Measurements from ENCODE around the gene HPCAL1.

Gene HPCAL1

GRCh38 chr2:10392951-10393639 is 90.4 kb downstream of the HPCAL1 start:
- no peak for DNase-seq

DNA sequence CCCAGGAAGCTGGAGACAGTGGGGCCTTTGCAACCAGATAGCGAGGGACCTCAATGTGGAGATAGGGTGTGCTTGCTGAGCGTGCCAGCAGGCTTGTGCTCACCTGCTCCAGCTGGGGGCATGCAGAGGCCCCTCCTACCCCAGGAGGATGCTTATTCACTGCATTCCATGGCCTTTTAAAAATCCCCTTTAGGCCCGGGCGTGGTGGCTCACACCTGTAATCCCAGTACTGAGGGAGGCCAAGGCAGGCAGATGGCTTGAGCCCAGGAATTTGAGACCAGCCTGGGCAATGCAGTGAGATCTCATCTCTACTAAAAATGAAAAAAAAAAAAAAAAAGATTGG is 90.9 kb downstream of the HPCAL1 start:
- no peak for DNase-seq

DNA sequence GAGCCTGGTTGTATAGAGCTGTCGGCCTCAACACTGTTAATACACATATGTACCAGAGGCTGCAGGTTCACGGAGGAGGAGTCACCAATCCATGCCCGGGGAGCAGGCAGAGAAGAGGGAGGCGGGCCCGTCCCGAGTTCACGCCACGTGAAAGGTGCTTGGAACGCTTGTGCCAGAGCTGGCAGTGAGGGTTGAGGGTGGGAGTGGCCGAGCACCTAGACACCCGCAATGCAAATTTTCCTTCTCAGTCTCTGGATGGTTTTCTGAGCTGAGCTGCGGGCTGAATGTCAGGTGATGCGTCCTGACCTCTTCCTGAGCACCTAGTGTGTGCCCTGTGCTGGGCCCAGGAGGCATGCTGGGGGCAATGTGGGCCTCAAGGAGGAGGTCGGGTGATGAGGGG is 93.2 kb downstream of the HPCAL1 start:
- no peak for DNase-seq

GRCh38 chr2:10396464-10396863 is 93.8 kb downstream of the HPCAL1 start:
- DNase-seq: no peak

DNA sequence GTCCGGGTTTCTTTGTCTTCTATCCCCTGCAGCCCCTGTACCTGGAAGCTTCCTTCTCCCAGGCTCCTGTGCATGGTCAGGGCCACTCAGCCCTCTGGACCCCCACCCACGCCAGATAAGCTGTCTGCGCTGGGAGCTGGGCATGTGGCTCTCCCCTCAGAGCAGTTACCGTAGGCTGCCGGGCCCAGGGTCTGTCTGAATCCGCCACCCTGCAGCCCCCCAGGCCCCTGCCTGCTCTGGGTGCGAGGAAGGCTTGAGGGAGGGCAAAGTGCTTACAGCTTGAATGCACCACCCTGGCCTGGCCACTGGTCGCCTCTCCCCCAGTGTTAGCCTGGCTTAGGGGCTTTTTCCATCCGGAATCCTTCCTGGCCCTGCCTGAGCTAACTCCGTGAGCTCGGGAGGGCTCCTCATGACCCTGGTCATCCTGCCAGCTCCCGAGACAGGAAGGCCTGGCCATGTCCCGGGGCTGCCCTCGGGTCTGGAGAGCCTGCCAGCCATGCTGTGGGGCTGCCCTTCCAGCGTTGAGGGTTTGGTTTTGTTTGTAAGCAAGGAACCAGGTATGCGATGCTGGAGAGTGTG is 94.7 kb downstream of the HPCAL1 start:
- DNase-seq: no peak

DNA sequence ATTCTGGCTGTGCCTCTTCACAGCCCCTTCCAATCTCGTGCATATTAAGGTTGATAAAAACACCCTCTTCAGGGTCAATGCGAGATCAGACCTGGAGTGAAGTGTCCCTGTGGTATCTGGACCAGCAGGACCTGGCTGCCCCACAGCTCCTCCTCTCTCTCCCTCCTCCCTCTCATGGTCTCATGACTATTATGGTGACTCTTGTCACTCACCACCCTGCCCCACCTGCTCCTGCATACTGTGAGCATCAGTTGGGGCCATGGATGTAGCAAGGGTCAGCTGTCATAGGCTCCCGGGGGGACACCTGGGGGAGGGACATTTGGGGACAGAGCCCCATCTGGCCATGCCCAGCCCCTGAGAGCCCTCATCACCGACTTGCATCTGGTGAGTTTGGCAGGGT is 95.2 kb downstream of the HPCAL1 start:
- no peak for DNase-seq

- no peak for DNase-seq
Measured at GRCh38 chr2:10398496-10398895, 95.8 kb downstream of the HPCAL1 start.

DNA sequence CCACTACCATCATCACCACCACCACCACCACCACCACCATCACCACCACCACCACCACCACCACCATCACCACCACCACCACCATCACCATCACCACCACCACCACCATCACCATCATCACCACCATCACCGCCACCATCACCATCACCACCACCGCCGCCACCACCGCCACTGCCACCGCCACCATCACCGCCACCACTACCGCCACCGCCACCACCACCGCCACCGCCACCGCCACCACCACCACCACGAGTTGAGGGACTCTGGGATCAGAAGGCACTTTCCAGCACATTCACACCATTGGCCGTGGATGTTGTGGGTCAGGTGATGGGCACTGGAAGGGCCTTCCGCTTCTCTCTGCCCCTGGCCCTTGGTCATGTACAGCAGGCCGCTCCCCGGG is 96.7 kb downstream of the HPCAL1 start:
- DNase-seq: no peak

- DNase-seq: no peak
Measured at GRCh38 chr2:10400002-10400401, 97.3 kb downstream of the HPCAL1 start.

DNA sequence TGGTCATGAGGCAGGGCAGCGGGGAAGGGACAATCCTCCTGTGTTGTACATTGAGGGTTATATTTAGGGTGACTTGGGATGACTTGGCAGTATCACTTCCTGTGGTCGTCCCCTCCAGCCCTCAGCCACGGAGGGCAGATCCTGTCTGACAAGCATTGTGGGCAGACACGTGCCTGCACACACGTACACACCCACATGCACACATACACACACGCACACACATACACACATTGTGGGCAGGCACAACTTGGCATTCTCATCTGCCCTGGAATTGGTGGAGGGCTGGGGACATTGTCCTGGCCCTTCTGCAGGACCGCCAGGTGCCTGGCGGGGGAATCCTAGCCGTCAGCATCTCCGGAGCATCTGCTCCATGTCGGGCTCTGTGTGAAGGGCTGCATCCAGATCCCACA is 97.9 kb downstream of the HPCAL1 start:
- no peak for DNase-seq

DNA sequence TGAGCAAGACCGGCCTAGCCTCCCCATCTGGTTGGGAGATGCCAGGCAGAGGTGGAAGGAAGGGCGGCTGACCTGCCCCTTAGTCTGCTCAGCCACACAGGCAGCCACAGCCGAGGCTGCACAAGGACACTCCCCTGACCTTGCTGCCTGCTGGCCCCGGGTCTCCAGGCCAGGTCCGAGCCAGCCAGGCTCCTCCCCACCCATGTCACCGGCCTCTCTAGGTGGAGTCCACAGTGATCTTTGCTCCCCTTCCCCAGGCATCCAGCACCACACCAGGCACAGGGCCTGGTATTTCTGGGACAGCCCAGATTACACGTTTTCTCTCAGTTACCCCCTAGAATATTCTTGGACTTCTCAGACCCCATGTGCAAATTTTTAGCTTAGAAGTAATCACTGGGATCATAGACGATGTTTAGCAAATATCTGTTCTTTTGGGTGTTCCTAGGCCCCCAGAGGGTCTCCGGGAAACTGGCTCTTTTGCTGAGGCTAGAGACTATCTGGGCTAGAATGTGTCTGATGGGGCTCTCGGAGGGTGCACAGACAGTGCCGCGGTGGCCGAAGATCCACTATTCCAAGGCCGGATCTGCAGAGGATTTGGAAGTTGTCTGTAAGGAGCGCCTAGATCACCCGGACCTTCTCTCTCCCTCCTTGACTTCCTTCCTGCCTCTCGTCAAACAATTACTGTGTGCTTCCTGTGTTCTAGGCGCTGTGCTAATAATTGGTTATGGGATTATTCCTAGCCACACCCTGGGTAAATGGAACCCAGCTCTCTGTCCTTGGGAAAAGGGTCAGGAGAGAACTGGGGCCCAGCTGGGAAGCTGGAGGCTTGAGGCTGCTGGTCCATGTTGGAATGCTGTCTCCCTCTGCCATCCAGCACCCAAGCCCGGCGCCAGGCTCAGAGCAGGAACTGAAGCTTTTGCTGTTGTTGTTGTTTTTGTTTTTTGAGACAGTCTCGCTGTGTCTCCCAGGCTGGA is 98.6 kb downstream of the HPCAL1 start:
- no peak for DNase-seq

DNA sequence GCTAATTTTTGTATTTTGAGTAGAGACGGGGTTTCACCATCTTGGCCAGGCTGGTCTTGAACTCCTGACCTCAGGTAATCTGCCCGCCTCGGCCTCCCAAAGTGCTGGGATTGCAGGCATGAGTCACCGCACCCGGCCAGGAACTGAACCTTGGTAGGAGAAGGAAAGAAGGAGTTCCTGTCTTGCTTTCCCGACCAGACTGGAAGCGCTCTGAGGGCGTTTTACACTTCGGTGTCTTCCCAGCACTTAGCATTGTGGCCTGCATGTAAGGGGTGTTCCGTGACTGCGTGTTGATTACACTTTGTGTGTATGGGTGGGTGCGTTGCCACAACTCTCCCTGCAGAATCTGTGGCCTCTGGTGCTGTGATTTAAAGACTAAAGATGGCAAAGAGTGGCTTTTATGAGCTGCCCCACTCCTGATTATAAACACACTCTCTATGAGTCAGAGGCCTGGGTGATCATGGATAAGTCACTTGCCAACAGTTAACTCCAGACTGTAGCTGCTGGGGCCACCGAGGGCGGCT is 99.4 kb downstream of the HPCAL1 start:
- DNase-seq: no peak

DNA sequence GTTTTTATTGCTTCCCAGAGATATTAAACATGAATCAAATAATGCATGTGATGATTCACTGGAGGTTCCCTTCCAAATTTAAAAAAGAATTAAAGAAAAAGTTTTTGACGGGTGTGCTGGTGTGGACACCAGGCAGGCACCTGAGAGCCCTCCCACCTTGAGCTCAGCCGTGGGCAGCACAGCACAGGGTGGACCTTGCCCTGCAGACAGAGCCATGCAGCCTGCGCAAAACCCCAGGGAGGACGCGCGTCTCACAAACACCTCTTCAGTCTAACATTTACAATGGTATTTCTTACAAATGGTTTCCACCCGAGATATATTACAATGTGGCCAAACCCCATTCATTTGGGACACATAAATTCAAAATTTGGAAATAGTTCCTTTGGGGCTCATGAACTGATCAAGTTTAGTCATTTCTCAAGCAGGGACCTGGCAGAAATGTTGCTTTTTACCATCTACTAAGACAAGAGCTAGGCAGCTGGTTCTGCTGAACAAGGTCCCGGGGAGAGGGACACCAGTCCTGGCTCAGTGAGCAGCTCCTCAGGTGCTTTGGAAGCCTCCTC is 100.0 kb downstream of the HPCAL1 start:
- DNase-seq: no peak

DNA sequence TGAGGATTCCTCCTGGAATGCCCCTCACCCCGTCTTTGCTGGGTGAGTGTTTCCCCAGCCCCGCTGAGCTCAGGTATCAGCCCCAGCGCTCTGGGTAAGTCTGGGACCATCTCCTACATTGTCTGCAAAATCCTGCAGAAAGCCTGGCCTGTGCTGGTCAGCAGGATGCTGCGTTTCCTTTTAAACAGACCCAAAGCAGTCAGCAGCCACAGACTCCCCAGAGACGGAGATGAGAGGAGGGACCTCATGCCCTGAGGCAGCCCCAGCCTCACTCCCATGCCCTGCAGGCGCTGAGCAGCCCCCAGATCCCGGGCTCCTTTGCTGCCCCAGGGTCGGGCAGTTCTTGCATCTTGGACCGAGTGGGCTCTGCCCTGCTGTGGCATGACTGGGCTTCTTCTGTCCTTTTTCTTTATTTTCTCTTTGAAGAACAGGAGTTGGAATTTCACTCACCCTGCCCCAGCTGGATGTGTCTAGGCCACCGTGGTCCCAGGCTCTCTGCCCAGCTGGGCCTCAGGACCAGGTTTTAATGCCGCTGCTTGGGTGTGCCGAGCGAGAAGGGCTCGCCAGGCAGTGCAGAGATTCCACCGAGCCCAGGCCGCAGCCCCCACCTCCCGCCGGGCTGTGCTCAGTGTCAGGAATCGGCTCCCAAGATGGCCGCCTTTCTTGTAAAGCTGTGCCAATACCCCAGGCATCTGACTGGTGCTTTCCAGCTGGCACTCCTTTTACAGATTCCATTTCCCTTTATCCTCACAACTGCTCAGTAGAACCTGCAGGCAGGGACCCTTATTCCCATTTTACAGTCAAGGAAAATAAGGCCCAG is 101.8 kb downstream of the HPCAL1 start:
- DNase-seq: no peak

DNA sequence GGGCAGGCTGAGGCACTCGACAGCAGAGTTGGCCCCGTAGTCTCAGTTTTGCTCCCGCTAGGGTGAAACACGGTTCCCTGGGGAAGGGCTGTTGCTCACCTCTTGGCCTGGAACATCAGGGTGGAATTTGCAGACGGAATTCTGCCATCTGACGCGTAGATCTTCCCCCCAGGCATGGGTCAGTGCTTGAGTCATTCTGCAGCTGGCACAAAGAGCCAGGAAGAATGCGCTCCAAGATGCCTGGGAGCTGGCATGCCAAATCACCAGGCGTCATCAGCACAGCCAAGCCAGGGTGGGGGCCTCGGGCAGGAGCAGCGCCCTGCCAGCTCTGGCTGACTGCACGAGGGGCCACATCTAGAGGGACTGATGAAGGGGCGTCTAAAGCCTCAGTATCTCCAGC is 102.7 kb downstream of the HPCAL1 start:
- DNase-seq: peak; percentile 86

DNA sequence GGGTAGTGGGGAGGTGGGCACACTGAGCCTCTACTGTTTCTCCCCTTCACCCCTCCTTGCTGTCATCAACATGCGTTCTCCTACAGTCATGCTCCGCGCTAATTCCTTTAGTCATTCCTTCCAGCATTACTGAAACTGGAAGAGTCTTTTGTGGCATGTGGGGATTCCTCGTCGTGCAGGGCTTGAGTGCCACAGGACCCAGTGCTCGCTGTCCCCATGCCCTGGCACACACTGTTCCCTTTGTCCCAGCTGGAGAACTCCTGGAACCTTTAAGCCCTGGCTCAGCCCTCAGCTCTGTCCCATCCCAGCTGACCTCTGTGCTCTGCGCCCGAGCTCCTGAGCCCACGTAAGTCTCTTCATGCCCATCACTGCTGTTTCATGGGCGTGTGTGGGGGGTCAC is 103.3 kb downstream of the HPCAL1 start:
- DNase-seq: no peak

DNA sequence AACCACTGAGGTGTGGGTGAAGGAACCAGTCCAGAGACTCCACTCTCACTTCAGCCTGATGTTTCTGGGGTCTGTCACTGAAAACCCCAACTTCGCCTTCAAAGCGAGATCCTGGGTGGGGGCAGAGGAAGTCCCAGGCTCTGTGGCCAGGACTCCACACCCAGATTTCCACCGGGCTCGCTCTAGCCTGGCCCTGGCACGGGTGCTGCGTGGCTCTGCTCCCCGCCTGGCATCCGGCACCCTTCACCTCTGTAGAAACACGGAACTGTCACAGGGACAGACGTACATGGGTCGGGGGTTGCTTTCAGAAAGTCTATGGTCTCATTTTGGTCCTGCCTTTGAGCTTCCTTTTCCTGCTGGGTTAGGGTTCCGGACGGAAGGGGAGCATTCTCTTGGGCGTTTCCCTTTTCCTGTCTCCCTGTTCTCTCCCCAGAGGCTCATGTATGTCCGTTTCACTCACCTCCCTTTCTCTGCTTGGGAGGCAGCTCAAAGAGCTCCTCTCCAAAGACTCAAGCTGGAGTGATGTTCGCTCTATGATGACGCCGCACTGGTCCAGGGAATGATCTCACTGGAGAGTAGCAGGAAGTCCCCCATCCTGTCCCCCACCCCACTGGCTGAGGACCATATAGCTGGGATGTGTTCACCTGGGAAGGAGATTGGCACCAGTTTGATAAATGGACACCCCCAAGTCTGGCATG is 103.9 kb downstream of the HPCAL1 start:
- no peak for DNase-seq

- no peak for DNase-seq
Measured at GRCh38 chr2:10407432-10407831, 104.7 kb downstream of the HPCAL1 start.

DNA sequence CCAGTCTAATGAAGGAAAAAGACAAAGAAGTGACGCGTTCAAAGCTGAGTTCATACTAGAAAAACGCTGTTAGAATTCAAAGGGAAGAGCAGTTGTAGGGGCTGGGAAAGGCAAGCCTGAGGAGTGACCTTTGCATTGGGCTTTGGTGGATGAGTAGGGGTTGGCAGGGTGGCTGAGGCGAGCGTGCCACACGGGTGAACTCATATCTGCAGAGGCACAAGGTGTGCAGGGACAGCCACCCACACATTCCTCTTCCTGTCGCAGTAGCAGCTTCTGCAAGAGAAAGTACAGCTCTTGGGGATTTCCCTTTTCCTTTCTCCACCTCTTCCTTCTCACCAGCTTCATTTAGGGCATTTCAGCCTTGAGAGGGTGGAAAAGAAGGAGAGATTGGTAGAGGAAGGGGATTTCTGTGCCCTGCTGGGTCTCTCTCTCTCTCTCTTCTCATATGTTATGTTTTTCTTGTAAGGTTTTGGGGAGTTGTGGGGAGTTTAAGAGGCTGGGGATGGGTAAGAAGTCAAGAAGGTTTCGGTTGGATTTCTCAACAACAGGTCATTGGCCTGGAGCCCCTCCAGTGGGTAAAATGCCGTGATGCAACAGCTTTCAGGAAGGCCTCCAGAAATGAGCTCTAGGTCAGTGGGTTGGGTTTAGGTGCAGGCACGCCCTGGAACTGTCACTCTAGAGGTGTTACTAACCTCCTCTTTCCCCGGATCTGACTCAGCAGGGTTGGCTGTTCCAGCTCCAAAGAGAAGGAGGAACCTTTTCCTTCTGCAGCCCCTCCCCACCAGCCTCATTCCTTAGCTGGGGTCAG is 105.3 kb downstream of the HPCAL1 start:
- DNase-seq: no peak

Measured in fibroblast of skin of scalp (primary cell).